Measurements from ENCODE around the gene MTR.

The MTR gene

DNA sequence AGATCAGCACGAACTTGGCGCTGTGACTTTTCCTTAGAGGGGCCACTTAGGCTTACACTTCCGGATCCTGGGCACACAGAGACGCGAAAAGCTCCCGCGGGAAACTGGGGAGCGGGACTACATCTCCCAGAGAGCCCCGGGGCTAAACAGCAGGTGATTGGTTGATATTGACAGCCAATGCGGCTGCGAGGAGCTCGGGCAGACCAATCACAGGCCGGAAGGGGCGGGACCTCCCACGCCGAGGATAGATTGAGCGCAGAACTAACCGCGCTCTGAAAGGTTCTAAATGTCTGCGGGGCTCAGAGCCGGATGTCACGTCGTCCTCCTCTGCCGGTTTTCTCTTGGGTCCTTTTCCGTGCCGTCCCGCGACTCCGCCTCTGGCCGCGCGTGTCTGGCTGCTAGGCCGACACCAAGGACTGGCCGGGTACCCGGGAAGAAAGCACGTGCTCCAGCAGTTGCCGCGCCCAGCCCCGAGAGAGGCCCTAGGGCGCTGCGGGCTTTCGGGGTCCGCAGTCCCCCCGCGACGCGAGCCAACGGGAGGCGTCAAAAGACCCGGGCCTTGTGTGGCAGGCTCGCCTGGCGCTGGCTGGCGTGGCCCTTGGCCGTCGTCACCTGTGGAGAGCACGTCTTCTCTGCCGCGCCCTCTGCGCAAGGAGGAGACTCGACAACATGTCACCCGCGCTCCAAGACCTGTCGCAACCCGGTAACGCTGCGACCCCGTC lies at the start of gene MTR:
TSS of gene MTR (plus strand) at position 258 of the 722 bp plus-strand sequence. CDS start at position 670, 412 bp downstream.
- H3K4me1 ChIP-seq (ENCODE audit: low read length), result peaks cover 21% of the 10 kb centered on the region
- H4K20me1 ChIP-seq (ENCODE audit: insufficient read depth, low read length), result no peaks in the 10 kb centered on the region
- peak within 1 kb of the TSS; percentile 84 for H3K4me2 ChIP-seq (ENCODE audit: low read length)
- peaks cover 48% of the 10 kb centered on the region for H3K79me2 ChIP-seq (ENCODE audit: low read length)
- peak within 1 kb of the TSS; percentile 90 for H3K9ac ChIP-seq (ENCODE audit: low read length)
- no peaks in the 10 kb centered on the region for H3K9me3 ChIP-seq (ENCODE audit: insufficient read depth, low read length)
- peak within 1 kb of the TSS; percentile 88 for H3K4me3 ChIP-seq (ENCODE audit: low read length)
- H3K36me3 ChIP-seq (replicated peaks; ENCODE audit: low read depth, low read length), result no peaks in the 10 kb centered on the region
- H2AFZ ChIP-seq (ENCODE audit: low read depth, low read length), result peak within 1 kb of the TSS; percentile 95
- no peaks in the 10 kb centered on the region; the same call in 1 of the 2 replicates for H3K27me3 ChIP-seq (ENCODE audit: low read depth, low read length)
- H3K27ac ChIP-seq (ENCODE audit: low read length), result peak within 1 kb of the TSS; percentile 80
- TF ChIP-seq EZH2phosphoT487 (IDR thresholded peaks at IDR 0.05; ENCODE audit: low read depth), result no peak
- TF ChIP-seq, protein P1, sequence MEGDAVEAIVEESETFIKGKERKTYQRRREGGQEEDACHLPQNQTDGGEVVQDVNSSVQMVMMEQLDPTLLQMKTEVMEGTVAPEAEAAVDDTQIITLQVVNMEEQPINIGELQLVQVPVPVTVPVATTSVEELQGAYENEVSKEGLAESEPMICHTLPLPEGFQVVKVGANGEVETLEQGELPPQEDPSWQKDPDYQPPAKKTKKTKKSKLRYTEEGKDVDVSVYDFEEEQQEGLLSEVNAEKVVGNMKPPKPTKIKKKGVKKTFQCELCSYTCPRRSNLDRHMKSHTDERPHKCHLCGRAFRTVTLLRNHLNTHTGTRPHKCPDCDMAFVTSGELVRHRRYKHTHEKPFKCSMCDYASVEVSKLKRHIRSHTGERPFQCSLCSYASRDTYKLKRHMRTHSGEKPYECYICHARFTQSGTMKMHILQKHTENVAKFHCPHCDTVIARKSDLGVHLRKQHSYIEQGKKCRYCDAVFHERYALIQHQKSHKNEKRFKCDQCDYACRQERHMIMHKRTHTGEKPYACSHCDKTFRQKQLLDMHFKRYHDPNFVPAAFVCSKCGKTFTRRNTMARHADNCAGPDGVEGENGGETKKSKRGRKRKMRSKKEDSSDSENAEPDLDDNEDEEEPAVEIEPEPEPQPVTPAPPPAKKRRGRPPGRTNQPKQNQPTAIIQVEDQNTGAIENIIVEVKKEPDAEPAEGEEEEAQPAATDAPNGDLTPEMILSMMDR (IDR thresholded peaks at IDR 0.05; ENCODE audit: low read depth, low read length), result no peak

DNA sequence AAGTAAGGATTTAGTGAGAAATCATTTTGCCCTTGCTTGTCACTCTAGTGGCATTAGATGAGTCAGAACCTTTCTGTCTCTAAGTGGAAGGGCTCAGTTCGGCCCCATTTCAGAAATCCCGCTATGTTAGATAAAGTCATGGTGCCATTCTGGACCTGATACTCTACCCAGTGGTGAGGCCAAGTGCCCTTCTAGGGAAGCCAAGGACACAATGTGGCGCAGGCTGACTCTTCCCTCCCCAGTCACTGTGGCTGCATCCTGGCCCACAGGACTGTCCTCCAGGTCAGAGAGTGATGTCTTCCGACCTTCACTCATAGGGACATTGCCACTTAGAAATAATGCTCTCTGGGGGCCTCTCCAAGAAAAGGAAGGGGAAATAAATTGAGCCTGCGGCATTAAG lies 48.3 kb upstream of the MTR start:
- Histone ChIP-seq H3K9ac (ENCODE audit: low read length) (no peak overlapping the region), H3K79me2 (ENCODE audit: low read length) (no peaks in the 10 kb centered on the region), H3K27ac (ENCODE audit: low read length) (no peak overlapping the region), H3K4me3 (ENCODE audit: low read length) (no peak overlapping the region), H3K9me3 (ENCODE audit: insufficient read depth, low read length) (no peaks in the 10 kb centered on the region), H3K4me2 (ENCODE audit: low read length) (no peak overlapping the region), H4K20me1 (ENCODE audit: insufficient read depth, low read length) (no peaks in the 10 kb centered on the region), H3K36me3 (replicated peaks; ENCODE audit: low read depth, low read length) (no peaks in the 10 kb centered on the region), H2AFZ (ENCODE audit: low read depth, low read length) (no peak overlapping the region), H3K27me3 (ENCODE audit: low read depth, low read length) (peaks cover 26% of the 10 kb centered on the region), H3K4me1 (ENCODE audit: low read length) (no peaks in the 10 kb centered on the region)
- no peak for TF ChIP-seq EZH2phosphoT487 (IDR thresholded peaks at IDR 0.05; ENCODE audit: low read depth)
- TF ChIP-seq, protein P1 (IDR thresholded peaks at IDR 0.05; ENCODE audit: low read depth, low read length), result no peak

DNA sequence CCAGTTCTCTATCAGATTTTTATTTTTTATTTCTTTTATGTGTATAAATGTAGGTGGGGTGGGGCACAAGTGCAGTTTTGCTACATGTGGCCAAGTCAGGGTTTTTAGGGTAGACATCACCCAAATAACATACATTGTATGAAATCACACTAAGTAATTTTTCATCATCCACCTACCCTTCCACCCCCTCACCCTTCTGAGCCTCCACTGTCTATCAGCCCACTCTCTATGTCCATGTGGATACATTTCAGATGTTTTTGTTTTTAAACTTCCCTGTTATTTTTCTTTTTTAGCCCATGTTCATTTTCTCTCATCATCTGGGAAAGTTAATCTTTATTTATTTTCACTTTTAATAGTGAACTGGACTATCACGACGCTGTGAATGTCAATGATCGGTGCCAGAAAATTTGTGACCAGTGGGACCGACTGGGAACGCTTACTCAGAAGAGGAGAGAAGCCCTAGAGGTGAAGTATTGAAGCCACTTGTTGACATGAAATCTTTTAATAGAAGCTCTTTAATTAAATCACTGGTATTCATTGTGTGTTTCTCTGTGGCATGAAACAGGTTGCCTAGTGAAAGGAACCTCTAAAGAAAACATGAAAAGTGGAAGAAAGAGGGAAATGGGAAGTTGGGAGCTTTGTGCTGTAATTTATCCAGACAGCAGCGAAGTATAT lies 47.6 kb upstream of the MTR start:
- H3K27me3 ChIP-seq (ENCODE audit: low read depth, low read length), result peaks cover 29% of the 10 kb centered on the region
- no peak overlapping the region for H2AFZ ChIP-seq (ENCODE audit: low read depth, low read length)
- no peaks in the 10 kb centered on the region for H3K36me3 ChIP-seq (replicated peaks; ENCODE audit: low read depth, low read length)
- TF ChIP-seq, protein P1 (IDR thresholded peaks at IDR 0.05; ENCODE audit: low read depth, low read length), result no peak
- TF ChIP-seq EZH2phosphoT487 (IDR thresholded peaks at IDR 0.05; ENCODE audit: low read depth), result no peak
- no peak overlapping the region for H3K4me2 ChIP-seq (ENCODE audit: low read length)
- no peaks in the 10 kb centered on the region for H4K20me1 ChIP-seq (ENCODE audit: insufficient read depth, low read length)
- H3K9me3 ChIP-seq (ENCODE audit: insufficient read depth, low read length), result no peaks in the 10 kb centered on the region
- H3K4me1 ChIP-seq (ENCODE audit: low read length), result no peaks in the 10 kb centered on the region
- H3K79me2 ChIP-seq (ENCODE audit: low read length), result no peaks in the 10 kb centered on the region
- no peak overlapping the region for H3K9ac ChIP-seq (ENCODE audit: low read length)
- H3K27ac ChIP-seq (ENCODE audit: low read length), result no peak overlapping the region
- H3K4me3 ChIP-seq (ENCODE audit: low read length), result no peak overlapping the region

DNA sequence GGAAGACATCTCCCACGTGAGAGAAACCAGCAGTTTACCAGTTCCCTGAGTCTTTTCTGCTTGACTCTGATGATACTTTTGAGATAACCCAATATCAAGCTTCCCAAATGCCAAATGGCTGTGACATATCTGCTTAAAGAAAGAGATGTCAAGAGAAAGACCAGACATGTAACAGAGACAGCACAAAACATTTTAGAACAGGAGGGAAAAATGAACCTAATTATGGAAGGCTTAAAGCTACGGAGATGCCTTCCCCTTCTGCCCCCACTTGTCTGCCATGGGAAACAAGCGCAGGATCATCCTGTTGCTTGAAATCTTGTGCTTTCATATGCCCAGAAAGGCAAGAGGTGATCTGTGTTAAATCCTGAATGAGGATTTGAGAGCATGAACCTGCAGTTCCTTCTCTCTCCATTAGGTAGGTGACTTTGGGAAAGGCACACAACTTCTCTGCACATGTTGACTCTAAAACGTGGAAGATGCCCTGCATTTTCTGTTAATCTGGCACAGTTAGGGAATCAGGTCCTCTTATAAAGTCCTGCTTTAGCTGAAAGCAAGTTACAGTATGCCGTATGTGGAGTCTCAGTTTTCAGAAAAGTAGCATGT lies 46.7 kb upstream of the MTR start:
- H3K27ac ChIP-seq (ENCODE audit: low read length), result no peak overlapping the region
- H3K9me3 ChIP-seq (ENCODE audit: insufficient read depth, low read length), result no peaks in the 10 kb centered on the region
- no peak overlapping the region for H3K4me2 ChIP-seq (ENCODE audit: low read length)
- H4K20me1 ChIP-seq (ENCODE audit: insufficient read depth, low read length), result no peaks in the 10 kb centered on the region
- no peak overlapping the region for H2AFZ ChIP-seq (ENCODE audit: low read depth, low read length)
- TF ChIP-seq, protein P1 (IDR thresholded peaks at IDR 0.05; ENCODE audit: low read depth, low read length), result no peak
- no peak for TF ChIP-seq EZH2phosphoT487 (IDR thresholded peaks at IDR 0.05; ENCODE audit: low read depth)
- H3K27me3 ChIP-seq (ENCODE audit: low read depth, low read length), result peaks cover 29% of the 10 kb centered on the region
- H3K4me1 ChIP-seq (ENCODE audit: low read length), result no peaks in the 10 kb centered on the region
- H3K79me2 ChIP-seq (ENCODE audit: low read length), result no peaks in the 10 kb centered on the region
- H3K9ac ChIP-seq (ENCODE audit: low read length), result no peak overlapping the region
- no peak overlapping the region for H3K4me3 ChIP-seq (ENCODE audit: low read length)
- H3K36me3 ChIP-seq (replicated peaks; ENCODE audit: low read depth, low read length), result no peaks in the 10 kb centered on the region
